OCI-LY1 (cell line): ENCODE data around the gene IPMK.

Experiments used
- CTCF ChIP-seq: fragments of 200-600 bp; sonication (generic), shearing (Covaris generic); IDR thresholded peaks from 2 replicates; pipeline ENCODE4 v1.5.1; 2017; ENCODE audit warnings: mild to moderate bottlenecking, antibody characterized with exemption, low read length, moderate library complexity, mixed read lengths
- EZH2 ChIP-seq: fragments of 200-600 bp; sonication (generic), shearing (Covaris generic); IDR thresholded peaks from 2 replicates; pipeline ENCODE4 v1.8.0; 2017; ENCODE audit warnings: borderline replicate concordance, mixed run types, mild to moderate bottlenecking, antibody characterized with exemption, low read length, moderate library complexity, mixed read lengths

- TF ChIP-seq CTCF (no peak), EZH2 (no peak)
These were observed 33.0 kb upstream of the IPMK start for GRCh38 chr10:58300676-58301075.
